Activated naive CD8-positive, alpha-beta T cell treated with anti-CD3 and anti-CD28 coated beads for 36 hours (primary cell): Measurements from ENCODE around the gene HTR3A. TPM values are rescaled to one million over a fixed set of nuclear protein-coding genes. Genes with fewer than 3 reads are reported as not detected.

Experiments used
- DNase-seq: peaks from one replicate; pipeline ENCODE4 v3.0.0; 2021
- H3K27ac Mint-ChIP-seq: one replicate; pipeline ENCODE4 v1.8.0; 2022; ENCODE audit warnings: mild to moderate bottlenecking, moderate library complexity, mixed read lengths
- H3K27me3 Mint-ChIP-seq: one replicate; pipeline ENCODE4 v1.8.0; 2022; ENCODE audit warnings: mild to moderate bottlenecking, mixed read lengths
- H3K36me3 Mint-ChIP-seq: one replicate; pipeline ENCODE4 v1.8.0; 2021; ENCODE audit warnings: mild to moderate bottlenecking, mixed read lengths
- H3K4me1 Mint-ChIP-seq: one replicate; pipeline ENCODE4 v1.8.0; 2021; ENCODE audit warnings: mixed read lengths
- H3K4me3 Mint-ChIP-seq: one replicate; pipeline ENCODE4 v1.8.0; 2022; ENCODE audit warnings: mild to moderate bottlenecking, moderate library complexity, mixed read lengths
- H3K9me3 Mint-ChIP-seq: one replicate; pipeline ENCODE4 v1.8.0; 2022; ENCODE audit warnings: mixed read lengths
- total RNA-seq, 2 experiments: library from RNA; stranded (reverse); gene quantifications; one replicate each; pipeline ENCODE4 v1.2.3, GENCODE V29; 2021

The HTR3A gene
- total RNA-seq, 2 experiments from 2014 or later: not detected

GRCh38 chr11:114025329-114025907 lies 50.5 kb downstream of the HTR3A start:
- Mint-ChIP-seq H3K36me3 (no peaks in the 10 kb centered on the region), H3K4me1 (no peaks in the 10 kb centered on the region), H3K27me3 (peaks cover 6% of the 10 kb centered on the region), H3K9me3 (no peaks in the 10 kb centered on the region), H3K27ac (no peak overlapping the region), H3K4me3 (no peak overlapping the region)
- no peak for DNase-seq

DNA sequence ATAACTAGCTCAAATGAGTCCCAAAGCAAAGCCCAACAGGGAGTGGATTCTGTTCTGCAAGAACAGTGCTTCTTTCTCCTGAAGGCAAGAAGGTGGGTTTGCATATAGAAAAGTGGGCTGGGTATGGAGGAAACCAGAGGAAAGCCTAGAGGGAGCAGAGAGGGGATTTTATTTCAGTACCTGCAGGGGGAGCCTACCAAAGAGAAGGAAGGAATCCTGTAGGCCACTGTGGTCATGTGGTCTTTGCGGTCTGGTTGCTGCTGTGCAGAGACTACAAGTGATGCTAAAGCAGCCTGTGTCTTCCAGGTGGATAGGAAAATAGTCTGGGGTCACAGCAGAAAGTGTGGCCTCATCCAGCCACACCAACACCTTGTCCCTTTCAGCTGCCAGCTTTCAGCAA lies 51.4 kb downstream of the HTR3A start:
- Mint-ChIP-seq H3K27me3 (peaks cover 6% of the 10 kb centered on the region), H3K36me3 (no peaks in the 10 kb centered on the region), H3K9me3 (no peaks in the 10 kb centered on the region), H3K4me1 (no peaks in the 10 kb centered on the region), H3K27ac (no peak overlapping the region), H3K4me3 (no peak overlapping the region)
- DNase-seq: peak; percentile 16

- Mint-ChIP-seq H3K9me3 (no peaks in the 10 kb centered on the region), H3K36me3 (no peaks in the 10 kb centered on the region), H3K27me3 (peaks cover 6% of the 10 kb centered on the region), H3K4me3 (no peak overlapping the region), H3K27ac (no peak overlapping the region), H3K4me1 (no peaks in the 10 kb centered on the region)
- no peak for DNase-seq
These were observed 52.5 kb downstream of the HTR3A start for GRCh38 chr11:114027391-114027790.

- H3K27me3 Mint-ChIP-seq: peaks cover 6% of the 10 kb centered on the region
- no peak overlapping the region for H3K4me3 Mint-ChIP-seq
- no peaks in the 10 kb centered on the region for H3K4me1 Mint-ChIP-seq
These were observed 53.0 kb downstream of the HTR3A start for GRCh38 chr11:114027926-114028325.

DNA sequence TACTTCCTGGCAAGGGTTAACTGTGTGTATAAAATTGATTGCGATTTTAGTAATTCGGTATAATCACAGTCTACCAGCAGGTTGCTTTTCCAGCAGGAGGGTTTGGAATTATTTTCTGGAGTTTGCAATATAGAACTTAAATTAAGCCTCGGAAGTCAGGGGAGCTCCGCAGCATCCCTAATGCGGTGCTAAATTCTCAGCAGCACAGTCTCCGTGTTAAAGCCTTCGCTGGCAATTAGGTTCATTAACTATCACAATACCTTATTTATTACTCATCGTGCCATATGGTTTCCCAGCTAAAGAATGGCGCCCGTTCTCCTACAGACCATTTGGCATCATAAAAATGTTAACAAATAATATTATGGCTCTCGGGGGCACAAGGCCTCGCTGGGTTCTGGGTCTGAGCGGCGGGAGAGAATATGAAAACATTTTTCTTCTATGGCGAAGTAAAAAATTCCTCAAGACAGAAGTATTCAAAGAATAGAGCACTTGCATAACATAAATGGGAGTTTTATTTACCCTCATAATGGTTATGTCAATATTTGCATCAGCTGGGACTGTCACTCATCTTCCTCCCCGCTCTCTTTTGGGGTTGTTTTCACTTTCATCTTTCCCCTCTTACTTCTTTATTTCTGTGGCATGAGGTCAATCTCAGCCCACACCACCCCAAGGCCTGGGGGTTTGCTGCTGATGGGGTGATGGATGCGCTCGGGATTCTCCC lies 56.5 kb downstream of the HTR3A start:
- Mint-ChIP-seq H3K4me3 (no peak overlapping the region), H3K4me1 (no peaks in the 10 kb centered on the region), H3K27me3 (peaks cover 6% of the 10 kb centered on the region), H3K36me3 (no peaks in the 10 kb centered on the region), H3K9me3 (no peaks in the 10 kb centered on the region), H3K27ac (no peak overlapping the region)
- no peak for DNase-seq

More at GRCh38 chr11:114027926-114028325, 53.0 kb downstream of the HTR3A start:
- no peaks in the 10 kb centered on the region for H3K9me3 Mint-ChIP-seq
- no peak for DNase-seq
- H3K36me3 Mint-ChIP-seq: no peaks in the 10 kb centered on the region
- no peak overlapping the region for H3K27ac Mint-ChIP-seq

- no peak overlapping the region for H3K27ac Mint-ChIP-seq
- no peak overlapping the region for H3K4me3 Mint-ChIP-seq
- no peaks in the 10 kb centered on the region for H3K9me3 Mint-ChIP-seq
- no peak for DNase-seq
- H3K36me3 Mint-ChIP-seq: no peaks in the 10 kb centered on the region
- peaks cover 3% of the 10 kb centered on the region for H3K4me1 Mint-ChIP-seq
- peaks cover 6% of the 10 kb centered on the region for H3K27me3 Mint-ChIP-seq
These were observed 57.0 kb downstream of the HTR3A start for GRCh38 chr11:114031967-114032320.

GRCh38 chr11:114033066-114033465 lies 58.2 kb downstream of the HTR3A start:
- Mint-ChIP-seq H3K36me3 (no peaks in the 10 kb centered on the region), H3K9me3 (no peaks in the 10 kb centered on the region), H3K4me1 (peaks cover 3% of the 10 kb centered on the region), H3K4me3 (no peak overlapping the region), H3K27me3 (peaks cover 6% of the 10 kb centered on the region), H3K27ac (no peak overlapping the region)
- no peak for DNase-seq

DNA sequence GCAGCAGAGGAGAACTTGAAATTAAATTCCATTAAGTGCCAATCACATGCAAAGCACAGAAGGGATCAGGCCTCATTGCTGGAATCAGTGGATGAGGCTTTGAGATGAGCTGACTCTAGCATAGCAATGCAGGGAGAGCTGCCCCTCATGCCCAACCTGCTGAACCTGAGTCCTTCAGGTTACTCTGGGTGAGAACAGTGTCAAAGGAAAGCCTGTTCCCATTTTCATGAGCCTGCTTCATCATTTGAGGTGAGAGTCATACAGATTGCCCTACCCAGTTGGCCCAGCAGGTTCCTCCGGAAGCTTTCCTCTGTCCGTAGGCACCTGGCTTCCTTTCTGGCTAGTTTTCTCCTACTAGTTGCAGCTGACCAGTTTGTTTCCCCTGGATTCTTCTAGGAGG lies 58.7 kb downstream of the HTR3A start:
- Mint-ChIP-seq H3K4me1 (peaks cover 3% of the 10 kb centered on the region), H3K4me3 (no peak overlapping the region), H3K36me3 (no peaks in the 10 kb centered on the region), H3K27ac (no peak overlapping the region), H3K9me3 (no peaks in the 10 kb centered on the region), H3K27me3 (peaks cover 6% of the 10 kb centered on the region)
- DNase-seq: no peak

- H3K27ac Mint-ChIP-seq: no peak overlapping the region
- no peak for DNase-seq
- no peak overlapping the region for H3K4me3 Mint-ChIP-seq
- H3K4me1 Mint-ChIP-seq: peaks cover 3% of the 10 kb centered on the region
- no peaks in the 10 kb centered on the region for H3K9me3 Mint-ChIP-seq
- no peaks in the 10 kb centered on the region for H3K36me3 Mint-ChIP-seq
- H3K27me3 Mint-ChIP-seq: peaks cover 5% of the 10 kb centered on the region
These were observed 60.0 kb downstream of the HTR3A start for GRCh38 chr11:114034956-114035355.

GRCh38 chr11:114036147-114036811 lies 61.4 kb downstream of the HTR3A start:
- H3K4me3 Mint-ChIP-seq: no peak overlapping the region

GRCh38 chr11:114036958-114037357 lies 62.0 kb downstream of the HTR3A start:
- H3K27me3 Mint-ChIP-seq: no peaks in the 10 kb centered on the region
- no peak overlapping the region for H3K4me3 Mint-ChIP-seq
- H3K36me3 Mint-ChIP-seq: no peaks in the 10 kb centered on the region
- no peak overlapping the region for H3K27ac Mint-ChIP-seq
- peaks cover 3% of the 10 kb centered on the region for H3K4me1 Mint-ChIP-seq
- no peak for DNase-seq
- no peaks in the 10 kb centered on the region for H3K9me3 Mint-ChIP-seq

More at GRCh38 chr11:114036147-114036811, 61.4 kb downstream of the HTR3A start:
- Mint-ChIP-seq H3K36me3 (no peaks in the 10 kb centered on the region), H3K9me3 (no peaks in the 10 kb centered on the region), H3K27me3 (no peaks in the 10 kb centered on the region), H3K4me1 (peaks cover 3% of the 10 kb centered on the region), H3K27ac (no peak overlapping the region)
- DNase-seq: peak; percentile 48

DNA sequence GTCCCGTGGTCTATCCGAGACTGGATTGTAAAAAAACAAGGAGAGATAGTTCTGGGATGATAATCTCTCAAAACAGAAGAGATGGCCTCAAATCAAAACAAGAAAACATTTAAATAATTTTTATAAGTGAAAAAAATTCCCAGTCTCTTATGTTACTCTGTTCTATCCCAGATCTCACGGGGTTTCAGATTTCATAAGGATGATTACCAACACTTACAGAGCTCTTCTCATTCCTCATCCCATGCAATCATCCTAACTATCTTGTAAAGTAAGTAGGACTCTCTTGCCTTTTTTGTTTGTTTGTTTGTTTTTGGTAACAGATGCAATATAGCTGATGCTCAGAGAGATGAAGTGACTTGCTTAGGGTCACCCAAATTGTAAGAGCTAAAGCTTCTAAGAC lies 64.6 kb downstream of the HTR3A start:
- no peaks in the 10 kb centered on the region for H3K36me3 Mint-ChIP-seq
- H3K27me3 Mint-ChIP-seq: no peaks in the 10 kb centered on the region
- peaks cover 8% of the 10 kb centered on the region for H3K4me1 Mint-ChIP-seq
- H3K27ac Mint-ChIP-seq: no peak overlapping the region
- no peaks in the 10 kb centered on the region for H3K9me3 Mint-ChIP-seq
- no peak overlapping the region for H3K4me3 Mint-ChIP-seq
- DNase-seq: no peak

Other genes starting within 250 kb of the HTR3A start
- gene ZW10, start 201.4 kb upstream of the HTR3A start, total RNA-seq: 10 to 100 TPM; 20.2 to 23.3 TPM
- not detected for gene CLDN25, start 195.3 kb upstream of the HTR3A start, total RNA-seq
- gene USP28, start 99.5 kb upstream of the HTR3A start, total RNA-seq: 10 to 100 TPM; 26.2 to 27.2 TPM
- gene HTR3B, start 70.3 kb upstream of the HTR3A start, total RNA-seq: not detected
- gene ZBTB16, start 84.6 kb downstream of the HTR3A start, total RNA-seq: 1 to 10 TPM; 1.7 to 2.1 TPM